RWPE1 (cell line): ENCODE results near the gene IP6K1.
A peak's percentile ranks its signal among the peaks of the same experiment; 100 is the strongest.
"Not testable (repeated sequence)": the region's sequence is repeated elsewhere in the genome, so short reads cannot be mapped to it uniquely, and the experiment has no call there.

ENCODE experiments used
- CTCF ChIA-PET: fragments of 350-600 bp; sonication (Branson Sonifier 250); formaldehyde crosslinking; extraction: SDS; loops from one replicate; lab custom pipeline; 2021; lab: Yijun Ruan, JAX
- POLR2A ChIA-PET: fragments of 400-600 bp; formaldehyde crosslinking; extraction: SDS; loops from one replicate; lab custom pipeline; 2020; ENCODE audit warnings: antibody characterized with exemption; ENCODE audit not compliant: low non-redundant PET; lab: Yijun Ruan, JAX
- DNase-seq: peaks from one replicate; pipeline ENCODE4 v3.0.0; 2012; ENCODE audit warnings: low spot score
- H3K27ac ChIP-seq: fragments of 450-650 bp; 2 replicates; pipeline ENCODE4 v1.5.1; 2017
- CTCF ChIP-seq: fragments of 450-650 bp; conservative IDR thresholded peaks from 2 replicates; pipeline ENCODE4 v1.5.1; 2017; ENCODE audit warnings: low read depth, mild to moderate bottlenecking

The IP6K1 gene

DNA sequence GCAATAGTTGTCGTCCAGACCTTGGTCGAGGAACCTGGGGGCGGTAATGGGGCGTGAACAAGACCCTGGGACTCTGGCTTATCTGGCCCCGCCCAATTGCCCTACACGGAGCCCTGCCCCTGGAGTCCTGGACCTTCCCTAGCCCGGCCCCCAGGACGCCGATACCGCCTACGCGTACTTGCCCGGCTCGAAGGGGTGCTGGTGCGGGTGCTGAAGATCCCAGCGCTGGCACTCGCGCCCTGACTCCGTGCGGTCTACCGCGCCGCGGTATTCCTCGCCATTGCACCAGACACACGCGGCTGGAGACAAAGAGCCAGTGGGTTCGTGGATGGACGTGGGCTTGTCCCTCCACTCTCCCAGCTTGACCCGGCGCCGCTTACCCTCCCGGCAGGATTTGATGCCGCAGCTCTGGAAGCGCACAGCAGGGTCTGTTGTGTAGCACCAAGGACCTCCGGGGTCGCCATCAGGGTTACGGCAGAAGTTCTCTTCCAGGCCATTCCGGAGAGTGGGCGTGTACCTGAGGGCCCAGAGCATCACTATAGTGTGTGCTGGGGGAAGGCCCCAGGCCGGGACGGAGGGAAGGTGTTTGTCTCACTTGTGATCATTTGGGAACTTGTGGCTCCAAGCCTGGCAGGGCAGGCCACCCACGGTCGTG, 99.4 kb downstream of the IP6K1 start:
- DNase-seq, POLR2A ChIA-PET: not testable (repeated sequence)
- peak overlapping the region; percentile 31; the same call in 1 of the 2 replicates for H3K27ac ChIP-seq
- CTCF ChIA-PET, result interaction anchor here (0.7 kb wide), 1 partner anchor 30 kb away, joined by 3 read pairs; no protein-coding TSS in a partner anchor

GRCh38 chr3:49686346-49686745, 100.0 kb downstream of the IP6K1 start:
- peak overlapping the region; percentile 31; the same call in 1 of the 2 replicates for H3K27ac ChIP-seq
- DNase-seq, POLR2A ChIA-PET: not testable (repeated sequence)
- CTCF ChIA-PET, result interaction anchor here (0.7 kb wide), 1 partner anchor 30 kb away, joined by 3 read pairs; no protein-coding TSS in a partner anchor

- POLR2A ChIA-PET, DNase-seq, CTCF ChIA-PET, H3K27ac ChIP-seq: not testable (repeated sequence)
Observed at GRCh38 chr3:49685846-49686245, 100.5 kb downstream of the IP6K1 start.

DNA sequence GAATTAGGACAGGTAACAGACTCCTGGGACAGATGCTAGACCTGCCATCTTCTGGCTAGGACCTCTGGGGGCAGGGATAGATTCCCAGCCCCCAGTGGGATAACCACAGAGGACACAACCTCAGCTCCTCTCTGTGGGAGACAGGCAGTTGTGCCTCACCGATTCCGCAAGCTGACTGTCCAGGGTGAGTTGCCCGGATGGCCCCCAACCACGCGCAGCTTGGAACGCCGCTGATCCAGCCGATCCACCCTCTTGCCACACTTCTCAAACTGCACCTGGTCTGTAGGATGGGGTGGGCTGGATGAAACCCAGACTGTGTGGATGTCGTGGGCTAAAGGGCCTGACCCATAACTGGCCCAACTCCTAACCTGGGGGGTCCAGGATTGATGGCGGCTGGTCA, 101.2 kb downstream of the IP6K1 start:
- H3K27ac ChIP-seq, CTCF ChIA-PET: not testable (repeated sequence)

GRCh38 chr3:49684453-49684852, 101.9 kb downstream of the IP6K1 start:
- DNase-seq, POLR2A ChIA-PET: not testable (repeated sequence)
- peak overlapping the region; percentile 21 for H3K27ac ChIP-seq
- CTCF ChIA-PET, result interaction anchor here (0.6 kb wide), 1 partner anchor 355 kb away, joined by 3 read pairs; no protein-coding TSS in a partner anchor

More for the DNA sequence above, 101.2 kb downstream of the IP6K1 start:
- DNase-seq, POLR2A ChIA-PET: not testable (repeated sequence)

GRCh38 chr3:49683162-49683561, 103.2 kb downstream of the IP6K1 start:
- no peak for DNase-seq
- H3K27ac ChIP-seq, result peak overlapping the region; percentile 38
- TF ChIP-seq CTCF, result no peak
- CTCF ChIA-PET, result no interaction called here
- POLR2A ChIA-PET, result no interaction called here

DNA sequence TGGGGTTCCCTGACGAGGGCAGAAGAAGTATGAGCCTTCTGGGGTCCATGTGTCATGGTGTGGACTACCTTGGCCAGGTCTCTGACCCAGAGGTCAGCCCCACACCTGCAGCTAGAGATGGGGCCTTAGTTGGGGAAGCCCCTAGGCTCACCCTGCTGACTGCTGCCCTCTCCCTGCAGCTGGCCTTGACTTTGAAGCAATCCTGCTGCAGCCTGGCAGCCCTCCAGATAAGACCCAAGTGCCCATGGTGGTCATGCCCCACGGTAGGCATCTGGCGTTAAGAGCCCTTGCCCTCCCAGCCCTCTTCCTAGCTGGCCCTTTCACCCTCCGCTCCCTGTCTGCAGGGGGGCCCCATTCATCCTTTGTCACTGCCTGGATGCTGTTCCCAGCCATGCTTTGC, 104.8 kb downstream of the IP6K1 start:
- DNase-seq, result no peak
- H3K27ac ChIP-seq, result 0 out of 2 replicates have a peak overlapping the region, but pooled peaks have one; percentile 38
- POLR2A ChIA-PET, result no interaction called here
- CTCF ChIA-PET, result no interaction called here
- no peak for TF ChIP-seq CTCF

DNA sequence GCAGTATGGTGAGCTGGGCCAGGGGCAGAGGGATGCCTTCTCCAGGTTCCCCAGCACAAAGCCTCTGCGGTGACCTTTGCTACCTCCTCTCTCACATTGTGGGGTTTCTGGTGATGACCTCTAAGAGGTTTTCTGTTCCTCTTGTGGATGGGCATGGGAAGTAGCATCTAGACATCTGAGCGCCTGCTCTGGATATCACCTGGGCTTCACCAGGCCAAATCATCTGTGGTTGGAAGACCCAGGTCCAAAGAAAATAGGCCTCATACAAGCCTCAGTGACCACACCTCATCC, 105.2 kb downstream of the IP6K1 start:
- TF ChIP-seq CTCF, result no peak
- CTCF ChIA-PET, result no interaction called here
- DNase-seq, result no peak
- POLR2A ChIA-PET, result no interaction called here
- H3K27ac ChIP-seq, result peak overlapping the region; percentile 38; the same call in 1 of the 2 replicates

DNA sequence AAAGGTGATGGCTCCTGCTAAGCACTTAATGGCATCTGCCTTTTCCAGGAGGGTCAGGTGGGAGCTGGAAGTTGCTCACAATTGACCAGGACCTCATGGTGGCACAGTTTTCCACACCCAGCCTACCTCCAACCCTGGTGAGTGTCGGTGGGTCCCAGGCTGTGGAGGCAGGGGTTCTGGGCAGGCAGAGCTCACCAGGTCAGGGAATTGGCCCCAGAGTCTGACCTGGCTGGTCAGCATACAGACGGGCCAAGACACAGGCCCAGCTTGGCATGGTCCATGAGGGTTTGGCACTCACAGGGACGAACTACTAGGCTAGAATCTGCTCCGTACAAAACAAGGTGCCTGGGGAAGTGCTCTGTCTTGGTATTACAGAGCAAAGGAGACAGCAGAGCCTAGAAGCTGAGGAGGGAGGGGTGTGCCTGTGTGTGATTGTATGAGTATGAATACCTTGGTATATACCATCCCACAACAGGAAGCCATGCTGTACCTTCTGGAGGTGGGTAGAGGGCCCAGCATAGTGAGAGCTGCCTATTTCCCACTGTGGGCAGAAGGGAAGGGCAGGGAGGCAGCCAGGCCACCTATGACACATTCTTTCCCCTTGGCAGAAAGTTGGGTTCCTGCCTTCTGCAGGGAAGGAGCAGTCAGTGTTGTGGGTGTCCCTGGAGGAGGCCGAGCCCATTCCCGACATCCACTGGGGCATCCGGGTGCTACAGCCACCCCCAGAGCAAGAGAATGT, 105.7 kb downstream of the IP6K1 start:
- ChIA-PET CTCF (no interaction called here), POLR2A (interaction anchor here (1.0 kb wide), 1 partner anchor 211 kb away, joined by 3 read pairs; the partner anchor contains the start of gene DAG1)
- DNase-seq, result no peak
- peak overlapping the region; percentile 38 for H3K27ac ChIP-seq
- TF ChIP-seq CTCF, result no peak
